HS-5 (cell line): Measurements from ENCODE around the gene TAF1C.
A peak's percentile ranks its signal among the peaks of the same experiment; 100 is the strongest.
"Not testable (repeated sequence)": the region's sequence is repeated elsewhere in the genome, so short reads cannot be mapped to it uniquely, and the experiment has no call there.

Source experiments
- DNase-seq: peaks from one replicate; pipeline ENCODE4 v3.0.0-alpha.2; 2012; ENCODE audit warnings: low read depth

Gene TAF1C, protein sequence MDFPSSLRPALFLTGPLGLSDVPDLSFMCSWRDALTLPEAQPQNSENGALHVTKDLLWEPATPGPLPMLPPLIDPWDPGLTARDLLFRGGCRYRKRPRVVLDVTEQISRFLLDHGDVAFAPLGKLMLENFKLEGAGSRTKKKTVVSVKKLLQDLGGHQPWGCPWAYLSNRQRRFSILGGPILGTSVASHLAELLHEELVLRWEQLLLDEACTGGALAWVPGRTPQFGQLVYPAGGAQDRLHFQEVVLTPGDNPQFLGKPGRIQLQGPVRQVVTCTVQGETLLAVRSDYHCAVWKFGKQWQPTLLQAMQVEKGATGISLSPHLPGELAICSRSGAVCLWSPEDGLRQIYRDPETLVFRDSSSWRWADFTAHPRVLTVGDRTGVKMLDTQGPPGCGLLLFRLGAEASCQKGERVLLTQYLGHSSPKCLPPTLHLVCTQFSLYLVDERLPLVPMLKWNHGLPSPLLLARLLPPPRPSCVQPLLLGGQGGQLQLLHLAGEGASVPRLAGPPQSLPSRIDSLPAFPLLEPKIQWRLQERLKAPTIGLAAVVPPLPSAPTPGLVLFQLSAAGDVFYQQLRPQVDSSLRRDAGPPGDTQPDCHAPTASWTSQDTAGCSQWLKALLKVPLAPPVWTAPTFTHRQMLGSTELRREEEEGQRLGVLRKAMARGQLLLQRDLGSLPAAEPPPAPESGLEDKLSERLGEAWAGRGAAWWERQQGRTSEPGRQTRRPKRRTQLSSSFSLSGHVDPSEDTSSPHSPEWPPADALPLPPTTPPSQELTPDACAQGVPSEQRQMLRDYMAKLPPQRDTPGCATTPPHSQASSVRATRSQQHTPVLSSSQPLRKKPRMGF

DNA sequence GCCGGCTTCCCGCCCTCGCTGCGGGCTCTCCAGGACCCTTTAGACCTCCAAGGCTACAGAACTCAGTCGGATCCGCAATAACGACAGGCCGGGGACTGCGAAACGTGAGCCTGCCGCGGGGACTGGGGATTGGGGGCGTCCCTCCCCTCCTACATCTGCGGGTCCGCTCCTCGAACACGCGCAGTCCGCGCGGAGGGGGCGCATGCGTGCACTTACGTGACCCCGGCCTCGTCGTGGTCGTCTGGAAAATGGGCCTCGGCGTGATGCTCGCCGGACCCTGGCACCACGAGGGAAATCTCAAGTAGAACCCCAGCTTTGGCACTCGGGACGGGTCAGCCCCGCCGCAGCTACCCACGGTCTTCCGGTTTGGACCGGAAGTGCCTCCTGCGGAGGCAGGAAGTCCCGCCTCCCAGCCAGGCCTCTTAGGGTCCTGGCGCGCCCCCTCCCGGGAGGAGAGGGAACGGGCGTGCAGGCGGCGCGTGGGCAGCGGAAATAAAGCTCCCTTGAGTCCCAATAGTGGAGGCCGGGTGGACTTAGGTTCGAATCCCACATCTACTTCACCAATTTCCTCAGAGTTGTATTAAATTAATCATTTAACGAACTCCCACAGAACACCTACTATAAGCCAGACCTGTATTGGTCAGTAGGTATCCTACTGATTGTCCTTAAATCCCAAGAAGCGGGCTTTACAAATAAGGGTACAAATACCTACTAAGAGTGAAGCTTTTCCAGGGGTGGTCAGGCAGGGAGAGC lies at the start of gene TAF1C:
Gene TAF1C, minus strand, starts transcription at position 373 of the 753 bp plus-strand sequence. CDS start 2,069 bp downstream, outside the sequence.
- peak; percentile 53 for DNase-seq

DNA sequence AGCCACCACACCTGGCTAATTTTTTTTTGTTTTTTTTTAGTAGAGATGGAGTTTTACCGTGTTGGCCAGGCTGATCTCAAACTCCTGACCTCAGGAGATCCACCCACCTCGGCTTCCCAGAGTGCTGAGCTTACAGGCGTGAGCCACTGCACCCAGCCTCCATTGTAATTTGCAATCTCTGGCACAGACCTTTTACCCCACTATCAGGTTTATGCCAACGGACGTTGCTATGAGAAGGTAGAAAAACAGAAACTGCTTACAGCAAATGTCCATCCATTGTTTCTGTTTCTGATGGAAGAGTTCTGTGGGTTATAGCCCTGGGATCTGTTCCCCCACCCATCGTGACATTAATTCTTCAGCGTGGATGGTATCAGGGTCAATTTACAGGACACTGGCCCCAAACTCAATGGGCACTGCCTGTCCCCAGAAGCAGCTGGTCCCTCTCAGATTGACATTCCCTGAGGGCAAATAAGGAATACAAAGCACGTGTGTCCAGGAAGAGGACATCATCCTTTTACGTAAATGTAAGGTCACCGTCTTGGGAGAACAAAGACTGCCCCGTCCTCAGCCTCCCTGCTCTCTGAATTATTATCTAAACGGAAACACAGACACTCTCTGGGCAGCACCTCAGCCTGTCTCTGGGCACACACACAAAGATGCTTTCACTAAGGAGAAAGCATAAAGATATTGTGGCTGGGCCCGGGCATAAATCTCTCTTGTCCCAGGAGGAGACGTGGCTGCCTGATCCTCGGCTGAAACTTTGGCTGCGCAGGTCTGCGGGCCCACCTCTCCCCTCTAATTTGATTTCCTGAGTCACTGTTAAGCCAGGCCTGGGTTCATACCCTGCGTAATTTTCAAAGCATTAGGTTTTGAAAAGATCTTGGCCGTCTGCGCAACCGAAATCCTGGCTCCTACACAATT lies 47.7 kb upstream of the TAF1C start:
- DNase-seq = no peak

DNA sequence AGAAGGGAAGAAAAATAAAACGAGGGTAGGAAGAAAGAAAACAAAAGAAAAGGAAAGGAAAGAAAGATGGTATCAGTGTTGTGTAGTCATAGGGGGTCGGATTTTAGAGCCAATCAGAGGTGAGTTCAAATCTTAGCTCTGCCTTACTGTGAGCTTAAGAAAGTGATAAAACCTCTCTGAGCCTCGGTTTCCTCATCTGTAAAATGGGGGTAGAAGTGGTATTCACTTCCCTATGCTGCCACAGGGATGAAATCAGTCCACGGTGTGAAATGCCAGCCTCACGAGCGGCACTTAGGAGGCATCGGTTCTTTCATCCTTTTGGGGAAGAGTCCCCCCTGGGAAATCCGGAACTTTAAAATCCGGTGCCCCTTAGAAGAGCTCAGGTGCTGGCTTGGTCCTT lies 46.9 kb upstream of the TAF1C start:
- DNase-seq = no peak

DNA sequence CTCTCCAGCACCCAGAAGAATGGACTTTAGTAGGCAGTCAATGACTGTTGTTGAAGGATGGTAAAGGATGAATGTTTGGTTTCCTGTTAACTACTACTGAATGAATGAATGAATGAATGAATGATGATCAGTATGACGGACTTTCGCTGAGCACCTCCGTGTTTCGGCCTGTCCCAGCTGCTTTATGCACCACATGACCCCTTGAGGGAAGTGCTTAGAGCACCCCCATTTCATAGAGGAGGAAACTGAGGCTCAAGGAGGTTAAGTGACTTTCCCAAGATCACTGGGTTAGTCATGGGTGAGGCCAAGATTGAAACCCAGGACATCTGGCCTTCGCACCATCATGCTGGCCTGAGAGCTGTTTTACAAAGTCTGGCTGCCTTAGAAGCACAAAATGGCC lies 46.1 kb upstream of the TAF1C start:
- DNase-seq = no peak

DNA sequence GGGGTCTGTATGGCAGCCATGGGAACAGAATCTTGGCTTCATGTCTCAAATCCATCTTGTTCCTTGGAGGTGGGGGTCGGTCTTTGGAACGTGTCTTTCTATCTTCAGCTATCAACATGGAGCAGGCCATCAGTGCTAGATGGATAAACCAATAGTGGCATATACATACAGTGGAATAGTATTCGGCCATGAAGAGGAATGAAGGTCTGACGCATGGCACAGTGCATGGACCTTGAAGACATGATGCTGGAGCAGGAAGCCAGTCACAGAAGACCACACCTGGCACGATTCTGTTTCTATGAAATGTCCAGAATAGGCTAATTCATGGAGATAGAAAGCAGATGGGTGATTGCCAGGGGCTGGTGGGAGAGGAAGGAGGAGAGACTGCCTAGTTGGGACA lies 45.2 kb upstream of the TAF1C start:
- no peak for DNase-seq

DNA sequence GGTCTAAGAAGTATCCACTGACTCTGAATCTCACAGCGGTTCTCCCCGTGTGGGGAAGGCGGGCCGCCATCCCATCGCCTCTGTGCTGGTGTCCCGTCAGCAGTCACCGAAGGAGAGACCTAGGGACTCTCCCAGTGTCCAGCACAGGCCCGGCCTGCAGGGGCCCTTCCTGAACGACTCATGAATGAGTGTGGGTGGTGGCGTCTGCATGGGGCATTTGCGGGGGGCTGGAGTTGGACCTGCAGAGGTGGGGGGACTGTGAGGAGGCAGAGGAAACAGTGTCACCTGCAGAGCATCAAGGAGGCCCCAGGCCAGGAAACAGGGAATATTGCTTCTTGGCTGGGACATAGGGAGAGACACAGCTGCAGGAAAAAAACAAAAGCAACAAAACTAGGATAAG lies 42.6 kb upstream of the TAF1C start:
- no peak for DNase-seq

DNA sequence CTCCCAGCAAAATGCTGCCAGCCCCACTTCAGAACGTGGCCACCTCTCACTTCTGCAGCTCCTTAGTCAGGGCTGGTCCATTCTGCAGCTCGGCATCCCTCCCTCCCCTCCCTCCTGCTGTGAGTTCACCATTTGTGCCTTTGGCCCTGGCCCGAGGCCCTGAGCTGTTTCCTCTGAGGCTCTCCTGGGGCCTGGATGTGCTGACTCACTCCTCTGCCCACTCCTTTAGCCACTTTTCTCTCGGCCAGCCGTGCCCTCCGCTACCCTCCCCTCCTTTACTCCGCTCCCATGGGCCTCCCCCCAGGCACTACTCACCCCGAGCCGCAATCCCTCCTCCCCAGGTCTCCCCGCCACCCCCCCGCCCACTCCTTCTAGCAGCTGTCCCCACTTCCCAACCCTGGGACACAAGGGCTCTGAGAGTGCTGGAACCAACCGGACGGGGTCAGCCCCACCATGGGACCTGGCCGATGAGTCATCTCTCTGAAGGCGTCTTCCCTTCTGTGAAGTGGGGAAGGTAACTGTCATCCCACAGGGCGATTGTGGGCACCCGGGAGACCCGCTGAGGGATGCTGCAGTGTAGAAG lies 41.5 kb upstream of the TAF1C start:
- peak; percentile 36 for DNase-seq

DNA sequence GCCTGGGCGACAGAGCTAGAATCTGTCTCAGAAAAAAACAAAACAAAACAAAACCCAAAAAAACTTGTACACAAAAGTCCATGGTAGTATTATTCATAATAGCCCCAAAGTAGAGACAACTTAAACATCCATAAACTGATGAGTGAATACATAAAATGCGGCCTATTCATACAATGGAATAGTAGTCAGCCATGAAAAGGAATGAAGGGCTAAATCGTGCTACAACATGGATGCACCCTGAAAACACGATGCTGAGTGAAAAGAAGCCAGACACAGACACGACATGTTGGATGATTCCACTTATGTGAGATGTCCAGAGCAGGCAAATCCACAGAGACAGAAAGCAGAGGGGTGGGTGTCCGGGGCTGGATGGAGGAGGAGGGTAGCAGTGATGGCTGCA lies 40.7 kb upstream of the TAF1C start:
- no peak for DNase-seq

DNA sequence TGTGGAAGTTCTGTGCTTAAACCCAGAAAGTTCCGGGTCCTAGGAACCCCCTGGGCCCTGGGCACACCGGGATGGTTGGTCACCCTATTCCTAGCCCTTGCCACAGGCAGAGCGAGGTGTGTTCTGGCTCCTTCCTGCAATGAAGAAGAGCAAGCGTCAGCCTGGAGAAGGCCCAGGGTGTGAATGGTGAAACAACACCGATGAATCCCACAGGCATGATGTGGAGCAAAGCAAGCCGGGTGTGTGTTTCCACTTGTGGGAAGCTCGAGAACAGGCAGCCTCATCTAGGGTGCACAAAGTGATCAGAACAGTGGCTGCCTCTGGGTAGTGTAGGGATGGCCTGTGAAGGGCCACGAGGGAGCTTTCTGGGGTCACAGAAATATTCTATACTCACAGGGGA lies 39.2 kb upstream of the TAF1C start:
- DNase-seq = no peak

DNA sequence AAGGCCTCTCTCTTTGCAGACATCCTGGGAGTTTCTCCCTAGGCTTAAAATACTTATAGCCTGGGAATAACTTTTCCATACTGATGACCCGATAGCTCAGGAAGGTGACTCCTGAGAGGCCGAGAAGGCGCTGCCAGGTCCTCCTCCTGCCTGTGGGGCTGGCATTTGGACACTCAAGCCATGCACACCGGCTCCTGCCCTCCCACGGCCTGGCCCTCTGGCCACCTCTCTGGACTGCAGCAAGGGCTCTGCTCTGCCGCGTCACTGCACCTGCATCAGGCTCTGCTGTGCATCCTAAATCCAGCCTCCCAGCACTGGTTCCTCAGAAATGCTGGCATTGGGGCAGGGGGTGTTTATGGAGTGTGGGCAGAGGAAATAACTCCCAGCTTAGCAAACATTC lies 38.7 kb upstream of the TAF1C start:
- DNase-seq = no peak

DNA sequence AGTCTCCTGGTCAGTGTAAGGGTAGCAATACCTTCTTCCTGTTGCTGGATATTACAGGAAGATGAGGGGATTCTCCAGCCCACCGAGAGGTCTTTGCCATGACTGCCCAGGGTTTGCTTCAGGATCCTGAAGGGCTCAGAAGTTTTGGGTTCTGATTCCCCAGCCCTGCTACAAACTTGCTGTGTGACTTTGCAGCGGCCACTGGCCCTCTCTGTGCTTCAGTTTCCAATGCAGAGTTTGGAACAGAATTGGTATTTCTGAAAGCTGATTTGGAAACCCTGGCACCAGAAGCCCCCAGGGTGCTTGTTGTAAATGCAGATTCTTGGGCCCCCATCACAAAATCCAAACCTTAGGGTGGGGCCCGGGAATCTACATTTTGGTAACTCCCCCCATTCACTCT lies 38.3 kb upstream of the TAF1C start:
- no peak for DNase-seq

DNA sequence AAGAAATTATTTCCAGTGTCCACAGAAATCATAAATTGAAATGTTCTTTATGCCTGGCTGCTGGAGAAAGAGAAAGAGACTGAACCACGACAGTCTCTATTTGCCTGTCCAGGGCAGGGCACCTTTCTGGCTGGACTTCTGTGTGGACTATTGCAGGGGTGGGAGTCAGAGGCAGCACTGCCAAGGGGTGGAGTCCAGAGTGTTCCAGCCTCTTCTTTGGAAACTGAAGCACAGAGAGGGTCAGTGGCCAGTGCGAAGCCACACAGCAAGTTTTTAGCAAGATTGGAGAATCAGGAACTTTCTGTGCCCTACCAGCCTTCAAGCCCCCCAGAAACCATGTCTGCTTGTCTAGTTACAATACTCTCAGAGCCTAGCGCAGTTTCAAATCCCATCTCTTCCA lies 37.7 kb upstream of the TAF1C start:
- no peak for DNase-seq

DNA sequence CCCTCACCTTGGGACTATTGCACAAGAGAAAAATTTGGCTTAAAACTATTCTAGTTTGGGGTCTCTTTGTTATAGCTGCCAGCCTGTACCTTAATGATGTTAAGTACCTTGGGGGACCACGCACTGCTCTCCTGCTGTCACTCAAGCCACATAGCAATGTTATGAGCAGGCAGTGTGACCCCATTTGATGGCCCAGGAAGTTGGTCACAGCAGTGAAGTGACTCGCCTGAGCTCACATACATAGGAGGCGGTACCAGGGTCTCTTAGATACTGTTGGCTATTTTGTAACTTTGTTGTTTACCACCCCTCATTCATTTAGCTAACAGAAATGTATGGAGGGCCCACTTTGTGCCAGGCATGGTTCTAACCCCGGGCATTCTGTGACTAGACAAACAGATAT lies 36.6 kb upstream of the TAF1C start:
- DNase-seq = no peak

DNA sequence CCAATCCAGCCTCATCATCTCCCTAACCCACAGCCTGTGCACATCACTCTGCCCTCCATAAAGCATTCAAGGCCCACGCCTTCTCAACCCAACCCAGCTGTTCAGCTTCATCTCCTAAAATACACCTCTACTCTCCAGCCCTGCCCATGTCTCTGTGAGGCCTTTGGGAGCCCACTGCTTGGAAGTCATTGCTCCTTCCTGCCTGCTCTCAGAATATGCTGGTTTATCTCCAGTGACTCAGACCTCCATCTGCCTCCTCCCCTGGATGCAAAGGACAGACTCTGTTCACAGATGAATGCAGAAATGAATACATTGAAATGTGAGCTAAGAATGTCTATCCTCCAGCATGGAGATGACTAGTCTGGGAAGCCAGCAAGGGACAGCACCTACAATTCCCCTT lies 34.0 kb upstream of the TAF1C start:
- no peak for DNase-seq

DNA sequence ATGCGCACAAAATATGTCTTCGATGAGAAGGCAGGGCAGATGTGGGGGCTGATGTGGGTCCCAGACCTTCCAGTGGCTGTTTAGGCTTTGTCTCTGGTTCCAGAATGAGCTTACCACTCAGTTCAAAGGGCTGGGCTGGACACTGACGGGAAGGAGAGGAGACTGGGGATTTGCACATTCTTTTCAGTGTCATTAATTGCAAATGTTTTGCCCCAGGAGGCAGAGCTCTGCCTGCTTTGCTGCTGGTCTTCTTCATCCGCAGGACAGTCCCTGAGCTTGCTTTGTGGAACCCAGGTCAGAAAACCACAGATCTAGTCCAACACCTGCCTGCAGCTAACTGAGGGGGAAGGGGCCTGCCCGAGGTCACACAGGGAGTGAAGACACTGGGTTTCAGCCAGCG lies 32.1 kb upstream of the TAF1C start:
- no peak for DNase-seq

DNA sequence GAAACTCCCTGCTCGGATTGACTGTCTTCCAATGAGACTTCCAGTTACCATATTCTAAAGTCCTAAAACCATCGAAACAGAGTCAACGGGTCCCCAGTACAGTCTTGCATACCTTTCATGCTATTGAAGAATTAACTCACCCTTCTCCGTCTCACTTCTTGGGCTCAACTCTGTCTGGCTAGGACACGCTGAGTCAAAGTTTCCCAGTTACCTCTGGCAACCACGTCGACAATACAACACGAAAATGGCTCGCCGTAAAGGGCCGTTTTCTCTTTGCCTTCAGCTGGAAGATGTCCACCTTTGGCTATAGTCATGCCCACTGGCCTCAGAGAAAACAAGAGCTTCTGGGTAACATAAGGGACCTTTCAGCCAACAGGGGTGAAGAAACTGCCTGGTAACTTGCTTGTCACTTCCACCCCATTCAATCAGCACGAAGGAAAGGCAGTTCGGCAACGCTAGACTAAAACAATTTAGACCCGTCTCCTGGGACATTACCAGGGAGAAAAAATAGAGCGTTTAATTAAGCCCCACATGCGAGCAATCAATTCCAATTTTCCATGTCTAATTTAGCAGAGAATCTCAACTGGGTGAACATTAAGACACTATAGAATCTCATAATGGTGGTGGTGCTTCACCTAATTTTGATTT lies 31.4 kb upstream of the TAF1C start:
- no peak for DNase-seq

DNA sequence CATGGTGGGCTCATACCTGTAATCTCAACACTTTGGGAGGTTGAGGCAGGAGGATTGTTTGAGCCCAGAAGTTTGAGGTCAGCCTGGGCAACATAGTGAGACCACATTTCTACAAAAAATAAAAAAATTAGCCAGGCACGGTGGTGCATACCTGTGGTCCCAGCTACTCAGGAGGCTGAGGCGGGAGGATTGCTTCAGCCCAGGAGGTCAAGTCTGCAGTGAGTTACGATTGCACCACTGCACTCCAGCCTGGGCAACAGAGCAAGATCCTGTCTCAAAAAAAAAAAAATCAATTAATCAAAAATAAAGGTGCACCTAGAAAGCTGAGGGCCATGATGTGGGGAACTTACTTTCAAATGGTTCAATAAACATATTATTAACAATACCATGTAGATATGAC lies 29.3 kb upstream of the TAF1C start:
- DNase-seq = not testable (repeated sequence)

DNA sequence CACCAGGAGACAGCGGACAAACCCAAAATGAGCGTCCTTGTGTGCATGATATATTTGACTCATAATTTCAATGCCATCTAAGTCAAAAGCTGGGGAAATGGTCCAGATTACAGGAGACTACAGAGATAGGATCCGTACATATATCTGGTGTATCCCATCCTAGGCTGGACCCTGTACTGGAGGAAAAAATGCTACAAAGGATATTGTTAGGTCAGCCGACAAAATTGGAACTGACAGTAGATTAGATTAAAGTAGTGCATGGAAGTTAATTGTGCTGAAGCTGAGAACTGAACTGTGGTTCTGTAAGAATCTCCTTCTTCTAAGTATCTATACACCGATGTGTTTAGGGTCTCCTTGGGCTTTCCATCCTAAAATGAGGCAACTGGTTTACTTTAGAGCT lies 28.7 kb upstream of the TAF1C start:
- DNase-seq = no peak

DNA sequence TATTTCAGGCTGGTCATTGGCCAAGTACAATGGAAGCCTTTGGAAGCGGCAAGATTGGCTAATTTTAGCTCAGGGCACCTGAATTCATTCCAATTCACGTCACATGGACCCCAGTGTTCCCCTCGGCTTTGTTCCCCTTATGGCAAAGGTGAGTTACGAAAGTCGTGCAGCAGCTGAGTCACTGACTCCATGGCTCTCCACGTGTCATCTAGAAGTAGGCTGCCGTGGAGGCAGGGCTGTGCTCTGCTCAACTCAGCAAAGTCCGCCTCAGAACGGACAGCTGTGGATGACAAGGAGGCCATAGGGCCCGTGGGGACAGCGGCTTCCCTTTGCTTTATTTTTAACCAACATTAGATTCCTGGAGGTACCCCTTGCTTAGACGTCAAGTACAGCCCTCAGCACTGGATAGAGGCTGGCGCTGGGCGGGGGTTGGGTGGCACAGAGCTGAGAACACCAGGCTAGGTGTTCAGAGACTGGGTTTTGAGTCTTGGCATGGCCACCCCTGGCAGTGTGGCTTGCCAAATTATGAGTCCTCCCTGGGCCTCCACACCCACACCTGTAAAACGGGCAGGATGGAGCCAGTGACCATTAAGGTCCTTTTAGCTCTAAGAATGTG lies 27.7 kb upstream of the TAF1C start:
- DNase-seq = no peak

DNA sequence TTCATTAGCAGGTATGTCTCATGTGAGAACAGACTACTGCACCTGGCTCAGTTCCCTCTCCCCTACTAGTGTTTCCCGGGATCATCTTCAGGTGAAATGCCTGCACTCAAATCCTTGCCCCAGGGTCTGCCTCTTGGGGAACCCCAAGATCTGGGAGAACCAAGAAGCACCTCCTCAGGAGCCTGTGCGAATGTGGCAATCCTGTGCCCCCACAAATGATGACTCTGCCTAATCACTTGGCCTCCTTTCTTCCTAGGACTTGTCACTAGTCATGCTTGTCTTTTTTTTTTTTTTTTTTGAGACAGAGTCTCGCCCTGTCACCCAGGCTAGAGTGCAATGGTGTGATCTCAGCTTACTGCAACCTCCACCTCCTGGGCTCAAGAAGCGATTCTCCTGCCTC lies 25.8 kb upstream of the TAF1C start:
- DNase-seq = no peak
